SK-N-SH treated with all-trans-retinoic acid at 6 μM for 48 hours (cell line): ENCODE measurements around the gene ZNF777.

Experiments used
- ATAC-seq: fragments of 200-7000 bp; cut with Tn5 transposase; 3 replicates; pipeline ENCODE4 v1.9.1; 2020; ENCODE audit warnings: mild to moderate bottlenecking, moderate library complexity
- ARNTL ChIP-seq: fragments of 450-650 bp; formaldehyde crosslinking; IDR thresholded peaks from 2 replicates; pipeline ENCODE4 v1.5.0; 2020; ENCODE audit warnings: low read depth, mild to moderate bottlenecking, moderate library complexity, borderline replicate concordance
- CSDC2 ChIP-seq: fragments of 250-450 bp; sonication (Bioruptor Pico); IDR thresholded peaks from 2 replicates; pipeline ENCODE4 v1.5.0; 2020; ENCODE audit warnings: mild to moderate bottlenecking, moderate library complexity
- ESRRG ChIP-seq: fragments of 250-450 bp; sonication (Bioruptor Pico); IDR thresholded peaks from 2 replicates; pipeline ENCODE4 v1.6.1; 2021; ENCODE audit warnings: mild to moderate bottlenecking
- GLIS3 ChIP-seq: fragments of 250-450 bp; sonication (Bioruptor Pico); IDR thresholded peaks from 2 replicates; pipeline ENCODE4 v1.5.0; 2020; ENCODE audit warnings: mild to moderate bottlenecking, moderate library complexity
- ISL1 ChIP-seq: fragments of 250-450 bp; sonication (Bioruptor Pico); IDR thresholded peaks from 2 replicates; pipeline ENCODE4 v2.1.2; 2022; ENCODE audit warnings: mild to moderate bottlenecking, moderate library complexity
- OSR1 ChIP-seq: fragments of 250-450 bp; sonication (Bioruptor Pico); IDR thresholded peaks from 2 replicates; pipeline ENCODE4 v1.8.0; 2022; ENCODE audit warnings: moderate library complexity, mild to moderate bottlenecking, inconsistent platforms
- PPARA ChIP-seq: fragments of 250-450 bp; sonication (Bioruptor Pico); IDR thresholded peaks from 2 replicates; pipeline ENCODE4 v1.5.0; 2020; ENCODE audit warnings: mild to moderate bottlenecking, borderline replicate concordance
- RARB ChIP-seq: fragments of 250-450 bp; sonication (Bioruptor Pico); IDR thresholded peaks from 2 replicates; pipeline ENCODE4 v1.8.0; 2021; ENCODE audit warnings: mild to moderate bottlenecking, moderate library complexity
- SNAI2 ChIP-seq: fragments of 250-450 bp; sonication (Bioruptor Pico); IDR thresholded peaks from 2 replicates; pipeline ENCODE4 v1.5.0; 2020; ENCODE audit warnings: mild to moderate bottlenecking, moderate library complexity
- TOX ChIP-seq: fragments of 250-450 bp; sonication (Bioruptor Pico); IDR thresholded peaks from 2 replicates; pipeline ENCODE4 v1.8.0; 2021; ENCODE audit warnings: mild to moderate bottlenecking, moderate library complexity, borderline replicate concordance
- ZC3H10 ChIP-seq: fragments of 250-450 bp; sonication (Bioruptor Pico); IDR thresholded peaks from 2 replicates; pipeline ENCODE4 v1.5.1; 2021; ENCODE audit warnings: mild to moderate bottlenecking, moderate library complexity
- ZFP3 ChIP-seq: fragments of 250-450 bp; sonication (Bioruptor Pico); IDR thresholded peaks from 2 replicates; pipeline ENCODE4 v1.5.0; 2020; ENCODE audit warnings: mild to moderate bottlenecking, moderate library complexity
- ZFP30 ChIP-seq: fragments of 450-650 bp; formaldehyde crosslinking; IDR thresholded peaks from 2 replicates; pipeline ENCODE4 v1.5.0; 2022; ENCODE audit warnings: mild to moderate bottlenecking, moderate library complexity
- ZNF70 ChIP-seq: fragments of 450-650 bp; formaldehyde crosslinking; IDR thresholded peaks from 2 replicates; pipeline ENCODE4 v1.5.0; 2020; ENCODE audit warnings: mild to moderate bottlenecking, moderate library complexity
- TF ChIP-seq, protein P1 (sequence below): fragments of 250-450 bp; sonication (Bioruptor Pico); IDR thresholded peaks from 2 replicates; pipeline ENCODE4 v1.8.0; 2020; ENCODE audit warnings: mild to moderate bottlenecking, moderate library complexity, borderline replicate concordance
- TF ChIP-seq, protein P2 (sequence below): fragments of 250-450 bp; sonication (Bioruptor Pico); IDR thresholded peaks from 2 replicates; pipeline ENCODE4 v1.5.1; 2021; ENCODE audit warnings: mild to moderate bottlenecking, moderate library complexity
- TF ChIP-seq, protein P3 (sequence below): fragments of 250-450 bp; sonication (Bioruptor Pico); IDR thresholded peaks from 2 replicates; pipeline ENCODE4 v1.8.0; 2021; ENCODE audit warnings: low read depth, mild to moderate bottlenecking, moderate library complexity, borderline replicate concordance
- TF ChIP-seq, protein P4 (sequence below): fragments of 250-450 bp; sonication (Bioruptor Pico); IDR thresholded peaks from 2 replicates; pipeline ENCODE4 v1.5.1; 2020; ENCODE audit warnings: low read depth, mild to moderate bottlenecking, moderate library complexity

Gene ZNF777

DNA sequence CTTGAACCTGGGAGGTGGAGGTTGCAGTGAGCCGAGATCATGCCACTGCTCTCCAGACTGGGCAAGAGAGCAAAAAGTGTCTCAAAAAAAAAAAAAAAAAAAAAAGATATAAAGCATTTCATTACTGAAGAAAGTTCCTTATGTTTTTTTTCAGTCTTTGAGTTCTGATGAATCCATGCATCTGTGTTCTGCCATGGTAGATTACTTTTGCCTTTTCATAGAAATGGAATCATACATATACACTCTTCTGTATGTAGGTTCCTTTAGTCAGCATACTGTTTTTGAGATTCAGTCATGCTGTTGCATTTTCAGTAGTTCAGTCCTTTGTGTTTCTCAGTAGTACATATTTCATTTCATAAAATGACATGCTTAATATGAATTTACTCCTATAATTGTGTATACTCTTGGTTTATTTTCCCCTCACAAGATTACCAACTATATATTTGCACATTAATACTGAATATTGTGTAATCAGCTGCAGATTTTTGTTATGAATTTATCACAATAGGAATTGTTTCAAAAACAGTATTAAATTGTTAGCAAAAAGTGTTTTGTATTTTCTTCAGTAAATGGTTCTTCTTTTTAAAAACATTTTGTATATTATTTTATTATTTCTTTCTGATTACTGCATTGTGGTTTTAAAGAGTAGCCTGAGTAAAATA is 2.8 kb upstream of the ZNF777 start:
- TF ChIP-seq, protein P1, sequence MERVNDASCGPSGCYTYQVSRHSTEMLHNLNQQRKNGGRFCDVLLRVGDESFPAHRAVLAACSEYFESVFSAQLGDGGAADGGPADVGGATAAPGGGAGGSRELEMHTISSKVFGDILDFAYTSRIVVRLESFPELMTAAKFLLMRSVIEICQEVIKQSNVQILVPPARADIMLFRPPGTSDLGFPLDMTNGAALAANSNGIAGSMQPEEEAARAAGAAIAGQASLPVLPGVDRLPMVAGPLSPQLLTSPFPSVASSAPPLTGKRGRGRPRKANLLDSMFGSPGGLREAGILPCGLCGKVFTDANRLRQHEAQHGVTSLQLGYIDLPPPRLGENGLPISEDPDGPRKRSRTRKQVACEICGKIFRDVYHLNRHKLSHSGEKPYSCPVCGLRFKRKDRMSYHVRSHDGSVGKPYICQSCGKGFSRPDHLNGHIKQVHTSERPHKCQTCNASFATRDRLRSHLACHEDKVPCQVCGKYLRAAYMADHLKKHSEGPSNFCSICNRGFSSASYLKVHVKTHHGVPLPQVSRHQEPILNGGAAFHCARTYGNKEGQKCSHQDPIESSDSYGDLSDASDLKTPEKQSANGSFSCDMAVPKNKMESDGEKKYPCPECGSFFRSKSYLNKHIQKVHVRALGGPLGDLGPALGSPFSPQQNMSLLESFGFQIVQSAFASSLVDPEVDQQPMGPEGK (CRISPR knock-in tag) = no peak
- no peak for TF ChIP-seq ZNF70 (CRISPR knock-in tag)
- TF ChIP-seq SNAI2 (CRISPR knock-in tag) = no peak
- TF ChIP-seq ISL1 (CRISPR knock-in tag) = no peak
- no peak for TF ChIP-seq ZFP3 (CRISPR knock-in tag)
- no peak for TF ChIP-seq OSR1
- TF ChIP-seq, protein P2, sequence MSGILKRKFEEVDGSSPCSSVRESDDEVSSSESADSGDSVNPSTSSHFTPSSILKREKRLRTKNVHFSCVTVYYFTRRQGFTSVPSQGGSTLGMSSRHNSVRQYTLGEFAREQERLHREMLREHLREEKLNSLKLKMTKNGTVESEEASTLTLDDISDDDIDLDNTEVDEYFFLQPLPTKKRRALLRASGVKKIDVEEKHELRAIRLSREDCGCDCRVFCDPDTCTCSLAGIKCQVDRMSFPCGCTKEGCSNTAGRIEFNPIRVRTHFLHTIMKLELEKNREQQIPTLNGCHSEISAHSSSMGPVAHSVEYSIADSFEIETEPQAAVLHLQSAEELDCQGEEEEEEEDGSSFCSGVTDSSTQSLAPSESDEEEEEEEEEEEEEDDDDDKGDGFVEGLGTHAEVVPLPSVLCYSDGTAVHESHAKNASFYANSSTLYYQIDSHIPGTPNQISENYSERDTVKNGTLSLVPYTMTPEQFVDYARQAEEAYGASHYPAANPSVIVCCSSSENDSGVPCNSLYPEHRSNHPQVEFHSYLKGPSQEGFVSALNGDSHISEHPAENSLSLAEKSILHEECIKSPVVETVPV = no peak
- no peak for TF ChIP-seq ZFP30 (CRISPR knock-in tag)
- no peak for TF ChIP-seq ZC3H10 (CRISPR knock-in tag)
- no peak for TF ChIP-seq TOX (CRISPR knock-in tag)
- ATAC-seq = no peak

DNA sequence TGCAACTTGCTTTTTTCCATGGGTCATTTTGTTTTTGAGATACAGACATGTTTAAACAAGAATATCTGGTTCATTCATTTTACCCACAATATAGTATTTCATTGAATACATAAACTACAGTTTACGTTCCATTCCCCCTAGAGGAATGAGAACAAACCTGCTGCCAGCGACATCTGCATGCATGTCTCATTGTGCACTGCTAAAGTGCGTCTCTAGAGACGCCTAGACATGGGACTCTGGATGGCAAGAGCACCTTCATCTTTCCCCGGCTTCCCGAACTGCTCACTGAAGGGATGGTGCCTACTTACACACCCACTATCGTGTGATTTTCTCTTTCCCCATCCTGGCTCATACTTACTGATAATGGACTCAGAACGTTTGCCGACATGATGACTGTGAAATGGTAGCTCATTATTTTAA is 1.2 kb upstream of the ZNF777 start:
- ATAC-seq = no peak
- TF ChIP-seq ARNTL (CRISPR knock-in tag) (no peak), ZFP30 (CRISPR knock-in tag) (no peak), ZFP3 (CRISPR knock-in tag) (no peak), PPARA (CRISPR knock-in tag) (no peak), ZNF70 (CRISPR knock-in tag) (no peak), ESRRG (CRISPR knock-in tag) (no peak), GLIS3 (CRISPR knock-in tag) (no peak), ISL1 (CRISPR knock-in tag) (no peak), CSDC2 (CRISPR knock-in tag) (no peak), RARB (no peak)
- TF ChIP-seq, protein P3, sequence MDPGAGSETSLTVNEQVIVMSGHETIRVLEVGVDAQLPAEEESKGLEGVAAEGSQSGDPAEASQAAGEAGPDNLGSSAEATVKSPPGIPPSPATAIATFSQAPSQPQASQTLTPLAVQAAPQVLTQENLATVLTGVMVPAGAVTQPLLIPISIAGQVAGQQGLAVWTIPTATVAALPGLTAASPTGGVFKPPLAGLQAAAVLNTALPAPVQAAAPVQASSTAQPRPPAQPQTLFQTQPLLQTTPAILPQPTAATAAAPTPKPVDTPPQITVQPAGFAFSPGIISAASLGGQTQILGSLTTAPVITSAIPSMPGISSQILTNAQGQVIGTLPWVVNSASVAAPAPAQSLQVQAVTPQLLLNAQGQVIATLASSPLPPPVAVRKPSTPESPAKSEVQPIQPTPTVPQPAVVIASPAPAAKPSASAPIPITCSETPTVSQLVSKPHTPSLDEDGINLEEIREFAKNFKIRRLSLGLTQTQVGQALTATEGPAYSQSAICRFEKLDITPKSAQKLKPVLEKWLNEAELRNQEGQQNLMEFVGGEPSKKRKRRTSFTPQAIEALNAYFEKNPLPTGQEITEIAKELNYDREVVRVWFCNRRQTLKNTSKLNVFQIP (CRISPR knock-in tag) = no peak
- TF ChIP-seq, protein P2 = no peak
- TF ChIP-seq, protein P4, sequence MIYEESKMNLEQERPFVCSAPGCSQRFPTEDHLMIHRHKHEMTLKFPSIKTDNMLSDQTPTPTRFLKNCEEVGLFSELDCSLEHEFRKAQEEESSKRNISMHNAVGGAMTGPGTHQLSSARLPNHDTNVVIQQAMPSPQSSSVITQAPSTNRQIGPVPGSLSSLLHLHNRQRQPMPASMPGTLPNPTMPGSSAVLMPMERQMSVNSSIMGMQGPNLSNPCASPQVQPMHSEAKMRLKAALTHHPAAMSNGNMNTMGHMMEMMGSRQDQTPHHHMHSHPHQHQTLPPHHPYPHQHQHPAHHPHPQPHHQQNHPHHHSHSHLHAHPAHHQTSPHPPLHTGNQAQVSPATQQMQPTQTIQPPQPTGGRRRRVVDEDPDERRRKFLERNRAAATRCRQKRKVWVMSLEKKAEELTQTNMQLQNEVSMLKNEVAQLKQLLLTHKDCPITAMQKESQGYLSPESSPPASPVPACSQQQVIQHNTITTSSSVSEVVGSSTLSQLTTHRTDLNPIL (CRISPR knock-in tag) = no peak

DNA sequence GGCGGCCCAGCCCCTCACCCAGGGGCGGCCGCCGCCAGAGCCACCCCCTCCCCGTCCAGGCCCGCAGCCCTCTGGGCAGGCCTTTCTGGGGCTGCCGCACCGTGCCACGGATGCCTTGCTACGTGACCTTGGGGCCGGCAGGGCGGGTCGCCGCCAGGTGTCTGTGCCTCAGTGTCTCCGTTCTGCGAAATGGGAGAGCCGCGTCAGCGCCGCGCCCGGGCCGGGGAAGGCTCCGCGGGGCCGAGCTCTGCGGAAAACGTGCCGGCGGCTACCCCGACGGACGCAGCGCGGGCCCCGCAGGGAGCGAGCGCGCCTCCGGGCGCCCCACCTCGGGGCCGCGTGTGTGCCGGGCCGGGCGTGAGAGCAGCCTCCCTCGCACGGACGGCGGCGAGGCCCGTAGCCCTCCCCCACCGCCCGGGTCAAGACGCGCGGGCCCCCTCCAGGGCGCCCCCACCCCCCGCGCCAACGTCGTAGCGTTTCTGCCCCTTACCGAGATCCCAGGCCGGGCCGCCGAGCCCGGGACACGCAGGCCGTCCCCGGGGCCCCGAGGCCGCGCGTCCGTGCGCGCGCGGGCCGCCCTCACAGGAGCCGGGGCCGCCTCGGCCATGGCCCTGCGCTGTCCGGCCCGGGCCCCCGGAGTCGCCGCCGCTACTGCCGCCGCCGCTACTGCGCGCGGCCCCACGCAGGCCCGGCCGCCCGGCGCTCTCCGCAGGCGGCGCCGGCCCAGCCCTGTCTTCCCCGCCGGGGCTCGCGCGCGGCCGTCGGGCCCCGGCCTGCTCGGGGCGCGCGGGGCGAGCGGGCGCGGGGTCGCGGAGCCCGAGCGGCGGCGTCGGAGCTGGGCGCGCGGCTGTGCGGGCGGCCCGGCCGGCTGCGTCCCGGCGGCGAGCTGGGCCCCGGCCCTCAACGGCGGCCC is 1.1 kb downstream of the ZNF777 start:
- no peak for TF ChIP-seq ZFP30 (CRISPR knock-in tag)
- TF ChIP-seq TOX (CRISPR knock-in tag) = no peak
- ATAC-seq = no peak

DNA sequence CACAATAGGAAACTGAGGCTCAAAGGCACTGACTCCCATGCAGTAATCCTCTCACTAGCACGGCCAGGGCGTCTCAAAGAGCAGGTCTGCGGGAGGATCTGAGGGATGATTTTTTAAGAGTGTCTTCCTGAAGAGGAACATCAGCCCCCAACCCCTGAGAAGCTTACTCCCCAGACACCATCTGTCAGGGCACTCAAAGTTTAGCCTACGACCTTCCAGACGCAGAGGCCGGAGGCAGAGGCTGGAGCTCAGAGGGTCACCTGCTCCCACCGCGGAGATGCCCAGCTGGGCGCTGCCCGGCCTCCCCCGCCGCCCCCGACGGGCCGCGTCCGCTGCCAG is 1.7 kb downstream of the ZNF777 start:
- no peak for ATAC-seq
- TF ChIP-seq ZNF70 (CRISPR knock-in tag) = no peak
